K562 (cell line): ENCODE data around the gene ERAL1. TPM values are rescaled to one million over a fixed set of nuclear protein-coding genes. Genes with fewer than 3 reads are reported as not detected.

Source experiments
- BRD4 ChIP-seq: fragments of 200-600 bp; sonication (generic); IDR thresholded peaks from 2 replicates; pipeline ENCODE4 v1.6.1; 2017; ENCODE audit warnings: inconsistent platforms
- CBFA2T3 ChIP-seq: fragments of 450-650 bp; IDR thresholded peaks from 2 replicates; pipeline ENCODE4 v1.6.1; 2017
- CBX1 ChIP-seq: sonication (generic); IDR thresholded peaks from 2 replicates; pipeline ENCODE4 v1.6.1; 2016; ENCODE audit warnings: antibody characterized with exemption, low read depth, mild to moderate bottlenecking
- CTCFL ChIP-seq: IDR thresholded peaks from 2 replicates; pipeline ENCODE4 v1.6.1; 2011; ENCODE audit warnings: borderline replicate concordance, low read depth, mild to moderate bottlenecking, moderate library complexity, low read length; ENCODE audit not compliant: insufficient read depth, poor library complexity, severe bottlenecking
- FOXJ3 ChIP-seq: sonication (generic); formaldehyde crosslinking; IDR thresholded peaks from 2 replicates; pipeline ENCODE4 v1.4.0; 2020; ENCODE audit warnings: mild to moderate bottlenecking, missing genetic modification reagents
- MAX ChIP-seq: sonication (generic); formaldehyde crosslinking; IDR thresholded peaks from 2 replicates; pipeline ENCODE4 v1.9.0; 2022; ENCODE audit warnings: mild to moderate bottlenecking, missing genetic modification reagents
- MCM2 ChIP-seq: fragments of 450-650 bp; IDR thresholded peaks from 2 replicates; pipeline ENCODE4 v1.6.1; 2017; ENCODE audit warnings: low read depth, mild to moderate bottlenecking
- MED1 ChIP-seq: sonication (generic); formaldehyde crosslinking; IDR thresholded peaks from 2 replicates; pipeline ENCODE4 v1.8.1; 2023; ENCODE audit warnings: missing genetic modification reagents, borderline replicate concordance
- MNT ChIP-seq, 2 experiments: fragments of 450-650 bp; conservative IDR thresholded peaks; 2 replicates each; pipeline ENCODE4 v1.6.1; 2017; ENCODE audit warnings: mild to moderate bottlenecking in 2 of 2, moderate library complexity in 2 of 2
- MYNN ChIP-seq, 2 experiments: sonication (generic); formaldehyde crosslinking in 1 of 2; IDR thresholded peaks; 2 replicates each; pipeline versions ENCODE4 v1.5.0 to v1.6.1; 2016 to 2020; ENCODE audit warnings: antibody characterized with exemption in 1 of 2, missing genetic modification reagents in 1 of 2
- UBTF ChIP-seq, 2 experiments: IDR thresholded peaks; 2 replicates each; pipeline ENCODE4 v1.6.1; 2012; ENCODE audit warnings: improper control_type of control experiment in 2 of 2, low read depth in 2 of 2, low read length in 2 of 2, borderline replicate concordance in 1 of 2
- USF1 ChIP-seq: sonication (generic); formaldehyde crosslinking; IDR thresholded peaks from 2 replicates; pipeline ENCODE4 v1.9.0; 2022; ENCODE audit warnings: mild to moderate bottlenecking, missing genetic modification reagents
- YBX1 ChIP-seq: fragments of 450-650 bp; IDR thresholded peaks from 2 replicates; pipeline ENCODE4 v1.7.1; 2016; ENCODE audit warnings: mild to moderate bottlenecking
- ZKSCAN1 ChIP-seq: fragments of 150-350 bp; IDR thresholded peaks from 2 replicates; pipeline ENCODE4 v1.6.1; 2016; ENCODE audit warnings: low read depth, low read length
- ZNF143 ChIP-seq: sonication (generic); formaldehyde crosslinking; IDR thresholded peaks from 2 replicates; pipeline ENCODE4 v1.9.0; 2022; ENCODE audit warnings: mild to moderate bottlenecking, missing genetic modification reagents
- ZNF212 ChIP-seq: fragments of 450-650 bp; formaldehyde crosslinking; IDR thresholded peaks from 2 replicates; pipeline ENCODE4 v1.4.0; 2020; ENCODE audit warnings: mild to moderate bottlenecking
- polyA plus RNA-seq, 8 experiments: library from polyadenylated mRNA; depleted of rRNA in 4 of 8; stranded (reverse) in 5 of 8; unstranded in 3 of 8; fragments of >200 nt; fragmentation: Nextera tagmentation in 2 of 8; fragmentation: Illumina TruSeq in 1 of 8; extraction: Ambion mirVana in 2 of 8; extraction: Trizol in 1 of 8; gene quantifications; 2 replicates each; pipeline versions ENCODE4 v1.2.1 to v1.2.3, GENCODE V29; 2011 to 2014; ENCODE audit warnings: inconsistent platforms in 1 of 8, missing spikeins in 1 of 8
- total RNA-seq, 7 experiments: library from RNA; depleted of rRNA in 6 of 7; stranded (reverse); fragments of >200 nt in 6 of 7; fragmentation: Illumina TruSeq in 2 of 7; extraction: Trizol in 2 of 7; gene quantifications; 2 replicates each; pipeline versions ENCODE4 v1.2.1 to v1.2.3, GENCODE V29; 2011 to 2021; ENCODE audit warnings: low replicate concordance in 1 of 7

ERAL1 gene
- total and polyA plus RNA-seq, 9 of the 15 experiments (the other 6 are each of a cell fraction or from before 2014, with no cell fraction given) = 37.5 to 351 (median 106) TPM

GRCh38 chr17:28854457-28855335 is at the start of gene ERAL1 (continued):
- TF ChIP-seq CTCFL (peak; percentile 74), UBTF (IDR thresholded peaks at IDR 0.05; ENCODE audit: borderline replicate concordance in 1 of 2, low read depth in 2 of 2, low read length in 2 of 2) (no peak), FOXJ3 (CRISPR knock-in tag) (no peak), YBX1 (no peak), CBFA2T3 (no peak; the same call in 1 of the 2 replicates), MYNN (IDR thresholded peaks at IDR 0.05) (peak; percentile 68; the same call in 1 of the 2 replicates), MYNN (CRISPR knock-in tag; IDR thresholded peaks at IDR 0.05) (no peak), ZNF143 (CRISPR knock-in tag) (peak; percentile 86), MCM2 (no peak), ZNF212 (no peak), USF1 (no peak), CBX1 (peak; percentile 68; the same call in 1 of the 2 replicates), ZKSCAN1 (no peak), MNT (conservative IDR thresholded peaks at IDR 0.05) (peak; percentile 88 to 94), BRD4 (0 out of 2 replicates have a peak, but pooled peaks have one; percentile 41), MAX (peak; percentile 82), MED1 (no peak)
